ENCODE data around the gene SNRNP70.

The SNRNP70 gene

DNA sequence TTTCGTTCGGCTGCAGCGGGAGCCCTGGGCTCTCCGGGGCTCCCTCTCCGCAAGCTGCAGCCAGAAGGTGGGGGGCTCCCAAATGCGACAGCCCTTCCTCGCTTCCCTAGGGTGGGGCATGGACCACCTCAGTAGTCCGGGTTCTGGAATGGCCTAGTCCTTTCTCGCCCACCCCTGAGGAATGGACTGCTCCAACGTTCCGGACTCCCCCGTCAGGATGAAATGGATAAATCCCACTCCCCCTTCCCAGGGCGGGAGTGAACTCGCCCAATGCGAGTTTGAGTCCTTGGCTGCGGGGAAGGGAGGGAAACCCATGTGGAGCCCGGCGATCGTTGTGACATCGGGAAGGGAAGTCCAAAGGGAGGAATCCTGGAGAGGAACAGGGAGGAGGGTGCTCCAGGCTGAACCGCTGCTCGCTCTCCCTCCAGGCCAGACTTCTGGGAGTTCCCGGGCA, 64.4 kb downstream of the SNRNP70 start:
- DNase-seq = peak in 1 of 2 experiments; percentile 35

DNA sequence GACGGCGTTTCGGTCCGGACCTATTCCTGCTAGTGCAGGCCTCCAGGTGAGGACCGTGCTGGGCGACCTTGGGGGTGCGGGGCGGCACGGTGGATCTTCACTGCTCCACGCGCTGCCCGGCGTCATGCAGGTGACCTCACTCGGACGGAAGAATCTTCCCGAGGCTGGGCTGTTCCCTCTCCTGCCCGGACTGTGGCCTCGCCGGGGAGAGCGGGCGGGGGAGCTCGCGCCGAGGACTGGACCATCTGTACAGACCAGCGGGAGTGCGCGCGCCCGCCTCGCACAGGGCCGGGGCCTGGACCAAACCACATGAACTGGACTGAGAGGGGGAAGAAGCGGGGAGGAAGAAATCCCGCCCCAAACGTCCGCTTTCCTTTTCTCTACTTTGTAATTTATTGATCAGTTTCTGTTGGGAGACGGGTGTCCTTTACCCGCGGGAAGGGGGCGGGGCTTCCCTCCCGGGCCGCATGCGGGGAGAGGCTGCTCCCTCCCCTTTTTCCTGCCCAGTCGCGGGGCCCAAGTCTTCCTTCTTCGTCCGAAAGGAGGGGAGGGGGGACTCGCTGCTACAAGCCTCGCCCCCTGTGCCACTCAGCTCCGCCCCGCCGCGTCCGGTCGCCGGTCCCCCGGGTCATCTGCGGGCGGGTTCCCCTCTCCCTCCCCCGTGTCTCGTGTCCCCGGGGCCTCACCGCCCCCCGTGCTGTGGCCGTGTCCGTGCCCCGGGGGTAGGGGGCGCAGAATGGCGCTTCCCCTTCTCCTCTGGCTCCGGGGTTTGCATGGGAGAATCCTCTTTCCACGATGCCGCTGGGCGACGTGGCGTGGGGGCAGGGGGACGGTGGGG, 65.1 kb downstream of the SNRNP70 start:
- peak; percentile 54 to 68 for DNase-seq

DNA sequence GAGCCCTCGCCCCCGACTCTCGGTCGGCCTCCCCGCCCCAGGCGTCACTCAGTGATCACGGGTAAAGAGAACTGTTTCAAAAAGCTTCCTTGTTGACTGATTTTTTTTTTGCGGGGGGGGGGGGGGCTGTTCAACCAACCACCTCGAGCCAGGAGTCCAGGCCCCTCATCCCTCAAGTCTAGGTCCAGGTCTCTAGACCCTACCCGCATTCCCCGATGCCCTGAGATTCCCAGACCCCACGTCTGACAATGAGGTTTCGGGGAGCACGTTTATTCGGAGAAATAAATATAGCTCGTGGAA, 65.6 kb downstream of the SNRNP70 start:
- no peak for DNase-seq

DNA sequence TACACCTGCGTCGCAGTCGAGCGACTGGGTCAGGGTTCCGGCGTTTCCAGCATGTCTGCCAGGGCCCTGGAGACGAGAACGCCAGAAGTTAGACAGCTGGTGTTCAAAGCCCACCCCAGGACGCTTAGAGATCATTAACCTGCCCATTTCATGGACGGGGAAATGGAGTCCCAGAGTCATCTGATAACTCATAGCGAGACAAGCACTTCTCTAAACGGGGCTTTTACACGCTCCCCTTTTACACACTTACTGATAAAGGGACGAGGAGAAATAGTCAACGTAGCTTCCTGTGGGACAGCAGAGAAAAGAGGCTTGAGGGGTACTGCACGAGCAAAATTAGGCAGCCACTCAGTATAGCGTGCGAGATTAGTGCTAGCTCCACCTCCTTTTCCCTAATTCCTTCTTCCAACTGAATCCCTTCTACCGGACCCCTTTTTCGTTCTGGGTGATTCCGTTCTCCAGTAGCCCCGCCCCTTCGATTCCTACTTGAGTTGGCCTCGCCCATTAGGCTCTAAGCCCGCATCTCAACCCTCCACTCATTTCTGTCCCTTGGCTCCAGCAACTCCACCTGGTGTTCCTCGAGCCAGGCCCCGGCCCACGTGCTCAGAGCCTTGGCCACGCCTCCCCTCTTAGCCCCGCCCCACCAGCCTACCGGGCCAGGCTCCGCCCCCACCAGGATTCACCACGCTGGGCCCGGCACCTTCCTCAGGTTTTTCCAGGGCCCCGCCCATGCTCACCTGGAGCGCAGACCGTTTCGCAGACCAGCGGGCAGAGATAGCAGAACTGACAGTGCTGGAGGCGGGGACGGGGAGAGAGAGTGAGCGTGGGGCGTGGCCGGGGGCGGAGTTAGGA, 66.2 kb downstream of the SNRNP70 start:
- DNase-seq = peak; percentile 54 to 55

DNA sequence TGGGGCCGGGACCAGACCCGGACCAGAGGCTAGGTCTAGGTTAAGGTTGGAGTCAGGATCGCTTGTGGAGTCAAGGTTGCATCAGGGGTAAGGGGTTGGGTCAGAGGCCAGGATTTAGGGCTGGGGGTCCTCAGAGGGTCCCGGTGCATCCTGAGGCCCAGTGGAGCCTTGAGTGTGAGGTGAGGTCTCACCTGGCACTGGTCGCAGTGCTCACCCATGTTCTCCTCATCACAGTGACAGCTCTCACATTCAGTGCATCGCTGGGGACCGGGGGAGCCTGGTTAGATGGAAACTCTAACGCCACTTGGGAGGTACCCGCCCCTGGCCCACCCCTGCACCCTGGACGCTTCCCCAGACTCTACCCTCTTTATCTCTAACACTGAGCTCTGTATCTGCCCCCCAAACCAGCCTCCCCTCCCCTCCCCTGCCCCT, 66.9 kb downstream of the SNRNP70 start:
- no peak for DNase-seq

DNA sequence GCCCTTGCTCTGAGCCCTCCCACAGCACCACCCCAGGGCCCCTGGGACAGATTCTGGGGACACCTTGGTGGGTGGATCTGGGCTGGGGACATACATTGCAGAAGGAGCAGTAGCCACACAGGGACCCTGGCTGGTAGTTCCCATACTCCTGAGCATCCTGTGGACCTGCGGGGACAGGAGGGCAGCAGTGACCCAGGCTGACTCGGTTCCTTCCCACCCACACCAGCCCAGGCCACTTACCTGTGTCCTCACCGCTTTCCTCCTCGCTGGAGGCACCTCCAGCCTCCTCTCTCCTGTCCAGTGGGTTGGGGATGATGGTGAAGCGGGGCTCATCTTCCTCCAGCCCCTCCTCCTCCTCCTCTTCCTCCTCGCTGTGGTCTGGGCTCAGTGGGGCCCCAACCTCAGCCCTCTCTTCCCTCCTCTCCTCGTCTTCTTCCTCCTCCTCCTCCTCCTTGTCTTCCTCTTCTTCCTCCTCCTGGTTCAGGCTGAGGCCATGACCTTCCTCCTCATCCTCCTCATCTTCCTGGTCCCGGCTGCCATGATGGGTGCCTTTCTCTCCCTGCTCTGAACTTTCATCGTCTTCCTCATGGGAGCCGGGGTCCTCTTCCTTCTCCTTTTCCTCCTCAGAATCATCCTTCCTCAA, 68.0 kb downstream of the SNRNP70 start:
- no peak for DNase-seq

DNA sequence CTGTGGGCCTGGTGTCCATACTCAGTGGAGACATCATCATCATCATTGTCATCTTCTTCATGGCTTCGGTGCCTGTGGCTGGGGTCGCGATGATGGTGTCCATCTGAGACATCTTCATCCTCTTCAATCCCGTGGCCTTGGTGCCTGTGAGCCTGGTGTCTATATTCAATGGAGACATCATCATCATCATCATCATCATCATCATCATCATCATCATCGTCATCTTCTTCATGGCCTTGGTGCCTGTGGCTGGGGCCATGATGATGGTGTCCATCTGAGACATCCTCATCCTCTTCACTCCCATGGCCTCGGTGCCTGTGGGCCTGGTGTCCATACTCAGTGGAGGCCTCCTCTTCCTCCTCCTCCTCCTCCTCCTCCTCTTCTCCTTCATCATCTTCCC, 69.0 kb downstream of the SNRNP70 start:
- no peak for DNase-seq

DNA sequence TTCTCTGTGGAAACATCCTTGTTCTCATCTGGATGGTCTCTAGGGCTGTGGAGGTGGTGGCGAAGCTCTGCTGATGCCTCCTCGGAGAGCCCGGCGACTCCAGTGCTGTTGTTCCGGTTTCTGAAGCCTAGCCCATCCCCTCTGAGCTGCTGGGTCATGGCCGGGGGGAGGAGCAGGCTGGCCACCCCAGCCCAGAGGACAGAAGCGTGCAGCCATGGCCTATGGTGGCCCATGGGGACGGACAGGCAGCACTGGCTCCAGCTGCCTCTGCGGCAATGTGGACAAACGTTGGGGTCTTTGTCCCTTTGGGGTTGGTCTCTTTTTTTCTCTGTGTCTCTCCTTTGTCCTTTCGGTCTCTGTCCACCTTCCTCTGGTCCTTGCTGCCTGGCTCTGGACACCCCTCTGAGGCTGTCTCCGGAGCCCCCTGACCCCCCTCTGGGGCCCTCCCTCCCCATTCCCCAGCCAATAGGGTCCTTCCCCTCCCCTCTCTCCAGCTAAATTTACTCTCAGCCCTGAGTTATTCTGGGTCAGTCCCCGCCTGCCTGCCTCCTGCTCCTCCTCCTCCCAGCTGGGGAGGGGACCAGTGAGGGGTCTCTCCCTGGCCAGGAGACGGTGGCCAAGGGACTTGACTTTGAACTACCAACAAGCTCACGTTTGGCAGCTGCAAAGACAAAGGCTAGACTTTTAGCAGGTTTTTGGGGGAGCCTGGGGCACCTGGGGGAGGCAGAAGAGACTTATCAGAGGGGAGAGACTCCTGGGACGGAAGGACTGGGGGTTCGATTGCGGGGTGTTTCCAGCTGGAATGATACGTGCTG, 70.0 kb downstream of the SNRNP70 start, which contains the start of gene HRC:
HRC (minus strand) TSS at position 392 of the 815 bp plus-strand sequence; CDS start at position 233, 159 bp downstream.
- DNase-seq = no peak

DNA sequence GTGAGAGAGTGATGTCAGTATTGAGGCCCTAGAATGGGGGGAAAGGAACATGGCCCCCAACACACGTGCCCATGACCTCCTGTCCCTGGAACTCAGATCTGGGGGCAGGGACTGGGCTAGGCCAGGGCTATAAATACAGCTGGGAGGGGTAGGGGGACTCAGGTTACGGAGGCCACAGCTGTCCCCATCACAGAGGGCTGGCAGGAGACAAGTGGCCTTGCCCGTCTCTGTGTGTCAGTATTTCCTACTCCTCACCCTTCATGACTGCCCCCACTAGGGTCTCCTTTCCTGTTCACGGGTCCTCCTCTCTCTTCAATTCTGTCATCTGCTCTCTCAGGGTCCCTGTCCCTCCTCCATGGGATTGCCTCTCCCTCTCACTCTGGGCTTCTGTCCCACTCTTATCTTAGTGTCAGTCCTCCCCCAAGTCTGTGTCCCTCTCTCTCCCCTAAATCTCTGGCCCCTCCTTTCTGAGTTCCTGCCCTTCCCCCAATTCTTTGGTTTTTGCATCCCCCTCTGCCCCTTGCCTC, 70.6 kb downstream of the SNRNP70 start:
- no peak for DNase-seq

DNA sequence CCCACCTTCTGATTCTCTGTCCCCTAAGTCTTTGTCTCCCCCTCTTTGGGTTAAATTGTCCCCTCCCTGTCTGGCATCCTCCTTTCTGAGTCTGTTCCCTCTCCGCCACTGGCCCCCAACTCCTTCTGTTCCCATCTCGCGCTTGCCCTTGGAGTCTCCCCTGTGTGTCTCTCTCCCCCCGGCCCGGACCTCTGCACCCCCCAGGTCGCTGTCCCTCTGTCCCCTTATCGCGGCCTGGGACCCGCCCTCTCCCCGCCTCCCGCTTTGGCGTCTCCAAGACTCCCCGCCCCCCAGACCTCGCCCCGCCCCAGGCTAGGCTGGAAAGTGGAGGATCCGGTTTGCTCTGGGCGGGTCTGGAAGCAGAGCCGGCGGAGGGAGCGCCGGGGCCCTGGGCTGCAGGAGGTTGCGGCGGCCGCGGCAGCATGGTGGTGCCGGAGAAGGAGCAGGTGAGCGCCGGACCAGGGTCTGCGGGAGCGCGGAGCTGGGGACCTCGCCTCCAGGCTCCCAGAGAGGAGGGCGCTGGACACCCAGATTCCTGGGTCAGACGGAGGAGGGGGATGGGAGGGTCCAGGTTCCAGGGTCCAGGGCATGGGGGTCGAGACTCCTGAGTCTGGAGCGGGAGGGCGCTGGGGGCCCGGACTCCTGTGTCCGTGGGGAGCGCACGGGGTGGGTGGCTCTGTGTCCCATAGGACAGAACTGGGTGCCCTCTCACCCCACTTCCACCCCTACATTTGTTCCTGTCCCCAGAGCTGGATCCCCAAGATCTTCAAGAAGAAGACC, 72.4 kb downstream of the SNRNP70 start, which contains the start of gene TRPM4:
TRPM4 (plus strand) TSS at position 348 of the 780 bp plus-strand sequence; CDS start at position 423, 75 bp downstream.
- peak; percentile 78 to 79 for DNase-seq
